Measurements from ENCODE around the gene KEAP1. TPM values are rescaled to one million over a fixed set of nuclear protein-coding genes. Genes with fewer than 3 reads are reported as not detected.
A peak's percentile ranks its signal among the peaks of the same experiment; 100 is the strongest.
"Not testable (repeated sequence)": the region's sequence is repeated elsewhere in the genome, so short reads cannot be mapped to it uniquely, and the experiment has no call there.

The KEAP1 gene
- total and polyA plus RNA-seq, 12 donors, result 49.1 to 84.9 (median 60.0) TPM

DNA sequence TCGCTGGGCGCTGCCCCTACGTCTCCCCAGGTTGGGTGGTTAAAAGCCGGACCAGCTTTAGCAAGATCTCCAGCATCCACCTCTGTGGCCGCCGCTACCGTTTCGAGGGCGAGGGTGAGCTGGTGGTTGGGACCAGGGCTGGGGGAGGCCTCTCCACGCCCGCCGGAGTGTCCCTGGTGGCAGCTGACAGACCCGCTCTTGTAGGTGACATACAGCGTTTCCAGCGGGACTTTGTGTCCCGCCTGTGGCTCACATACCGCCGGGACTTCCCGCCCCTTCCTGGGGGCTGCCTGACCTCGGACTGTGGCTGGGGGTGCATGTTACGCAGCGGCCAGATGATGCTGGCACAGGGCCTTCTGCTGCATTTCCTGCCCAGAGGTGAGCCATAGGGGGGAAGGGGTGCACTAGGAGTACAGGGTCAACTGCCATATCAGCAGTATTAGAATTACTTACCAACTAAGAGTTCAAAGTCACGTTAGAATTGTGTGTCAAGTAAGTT, 41.6 kb upstream of the KEAP1 start:
- TF ChIP-seq, protein P1, sequence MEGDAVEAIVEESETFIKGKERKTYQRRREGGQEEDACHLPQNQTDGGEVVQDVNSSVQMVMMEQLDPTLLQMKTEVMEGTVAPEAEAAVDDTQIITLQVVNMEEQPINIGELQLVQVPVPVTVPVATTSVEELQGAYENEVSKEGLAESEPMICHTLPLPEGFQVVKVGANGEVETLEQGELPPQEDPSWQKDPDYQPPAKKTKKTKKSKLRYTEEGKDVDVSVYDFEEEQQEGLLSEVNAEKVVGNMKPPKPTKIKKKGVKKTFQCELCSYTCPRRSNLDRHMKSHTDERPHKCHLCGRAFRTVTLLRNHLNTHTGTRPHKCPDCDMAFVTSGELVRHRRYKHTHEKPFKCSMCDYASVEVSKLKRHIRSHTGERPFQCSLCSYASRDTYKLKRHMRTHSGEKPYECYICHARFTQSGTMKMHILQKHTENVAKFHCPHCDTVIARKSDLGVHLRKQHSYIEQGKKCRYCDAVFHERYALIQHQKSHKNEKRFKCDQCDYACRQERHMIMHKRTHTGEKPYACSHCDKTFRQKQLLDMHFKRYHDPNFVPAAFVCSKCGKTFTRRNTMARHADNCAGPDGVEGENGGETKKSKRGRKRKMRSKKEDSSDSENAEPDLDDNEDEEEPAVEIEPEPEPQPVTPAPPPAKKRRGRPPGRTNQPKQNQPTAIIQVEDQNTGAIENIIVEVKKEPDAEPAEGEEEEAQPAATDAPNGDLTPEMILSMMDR (IDR thresholded peaks at IDR 0.05), result no peak
- Histone ChIP-seq H3K27me3 (no peaks in the 10 kb centered on the region), H3K9me3 (no peaks in the 10 kb centered on the region), H3K4me3 (peak overlapping the region; percentile 75 to 99 (median 94)), H3K27ac (peak overlapping the region in 9 of 10 donors; percentile 87 to 99 (median 95)), H3K36me3 (peaks cover 0 to 44% (median 26%) of the 10 kb centered on the region in 9 donors), H3K4me1 (peaks cover 6 to 29% (median 17%) of the 10 kb centered on the region in 9 donors)
- peak in 1 of 8 donors; percentile 4 for ATAC-seq
- DNase-seq, result no peak
- WGBS, 2 donors, result 56 to 60% methylated on average over 23 of the region's 23 CpGs
- intact Hi-C loops (cut with DNase I), result loop anchor here in 2 of 10 donors (5.0 kb wide), 2 partner anchors 38 to 43 kb away; partner anchors contain the start of gene KEAP1 (in 1 of the 2)

GRCh38 chr19:10544242-10544752, 41.1 kb upstream of the KEAP1 start:
- intact Hi-C loops (cut with DNase I), result loop anchor here in 2 of 10 donors (5.0 kb wide), 2 partner anchors 37 to 42 kb away; partner anchors contain the start of gene KEAP1 (in 1 of the 2)
- peak; percentile 9 to 41 (median 36) for ATAC-seq
- Histone ChIP-seq H3K36me3 (peaks cover 0 to 39% (median 21%) of the 10 kb centered on the region in 9 donors), H3K4me1 (peaks cover 6 to 30% (median 17%) of the 10 kb centered on the region in 9 donors), H3K4me3 (peak overlapping the region; percentile 75 to 99 (median 94)), H3K27ac (peak overlapping the region; percentile 79 to 99 (median 94)), H3K27me3 (peaks cover 0 to under 1% (median 0%) of the 10 kb centered on the region in 7 donors), H3K9me3 (no peaks in the 10 kb centered on the region)
- peak in 1 of 2 donors; percentile 28 for DNase-seq
- WGBS, 2 donors, result 23 to 26% methylated on average over 22 of the region's 22 CpGs
- TF ChIP-seq, protein P1 (IDR thresholded peaks at IDR 0.05), result no peak

- TF ChIP-seq, protein P1 (IDR thresholded peaks at IDR 0.05), result peak in 1 of 9 donors; percentile 16
- Histone ChIP-seq H3K9me3 (no peaks in the 10 kb centered on the region), H3K4me3 (peak within 1 kb of the TSS; percentile 75 to 99 (median 94)), H3K27me3 (peaks cover 0 to 3% (median 0%) of the 10 kb centered on the region in 7 donors), H3K4me1 (peaks cover 6 to 33% (median 17%) of the 10 kb centered on the region in 9 donors), H3K36me3 (peaks cover 0 to 33% (median 14%) of the 10 kb centered on the region in 9 donors), H3K27ac (peak within 1 kb of the TSS; percentile 79 to 99 (median 94))
- intact Hi-C loops (cut with DNase I), result loop anchor here in 2 of 10 donors (5.0 kb wide), 2 partner anchors 36 to 41 kb away; partner anchors contain the start of gene KEAP1 (in 1 of the 2)
- peak; percentile 89 to 96 (median 92) for ATAC-seq
- WGBS, 2 donors, result 1% methylated on average over 48 to 79 of the region's 79 CpGs
- peak; percentile 73 to 83 for DNase-seq
These were observed 40.5 kb upstream of the KEAP1 start, which contains the start of gene ATG4D for GRCh38 chr19:10543420-10544241. Gene ATG4D (plus strand): TSS chr19:10543904. CDS start chr19:10544091, 187 bp downstream.

GRCh38 chr19:10543059-10543419, 39.9 kb upstream of the KEAP1 start:
- Histone ChIP-seq H3K4me1 (peaks cover 6 to 33% (median 17%) of the 10 kb centered on the region in 9 donors), H3K27ac (peak overlapping the region in 6 of 10 donors; percentile 87 to 99 (median 95)), H3K27me3 (peaks cover 0 to 7% (median 0%) of the 10 kb centered on the region in 7 donors), H3K4me3 (peak overlapping the region; percentile 75 to 99 (median 94)), H3K9me3 (no peaks in the 10 kb centered on the region), H3K36me3 (peaks cover 0 to 27% (median 8%) of the 10 kb centered on the region in 9 donors)
- TF ChIP-seq, protein P1 (IDR thresholded peaks at IDR 0.05), result no peak
- ATAC-seq (no peak), DNase-seq (no peak)
- intact Hi-C loops (cut with DNase I), result loop anchor here in 2 of 10 donors (5.0 kb wide), 2 partner anchors 36 to 41 kb away; partner anchors contain the start of gene KEAP1 (in 1 of the 2)
- WGBS, 2 donors, result 61 to 64% methylated on average over 8 of the region's 8 CpGs

- H3K4me3 ChIP-seq; H3K27me3 ChIP-seq; H3K36me3 ChIP-seq; H3K9me3 ChIP-seq; DNase-seq; ATAC-seq; H3K27ac ChIP-seq; intact Hi-C loops (cut with DNase I): not testable (repeated sequence)
- peaks cover 0 to 15% (median 6%) of the 10 kb centered on the region in 9 donors for H3K4me1 ChIP-seq
- WGBS, 2 donors, result 79 to 85% methylated on average over 9 of the region's 9 CpGs
These were observed 35.9 kb upstream of the KEAP1 start for GRCh38 chr19:10539016-10539415.
